Measurements from ENCODE around the gene PRPF19. TPM values are rescaled to one million over a fixed set of nuclear protein-coding genes. Genes with fewer than 3 reads are reported as not detected.

PRPF19 gene
- total RNA-seq, 6 donors from 2014 or later, result 10.5 to 72.8 (median 55.1) TPM

GRCh38 chr11:60952742-60953170 is 46.4 kb upstream of the PRPF19 start:
- H3K9me3 ChIP-seq, result no peaks in the 10 kb centered on the region
- ATAC-seq (ENCODE audit: low FRiP score in 2 of 2), result no peak

DNA sequence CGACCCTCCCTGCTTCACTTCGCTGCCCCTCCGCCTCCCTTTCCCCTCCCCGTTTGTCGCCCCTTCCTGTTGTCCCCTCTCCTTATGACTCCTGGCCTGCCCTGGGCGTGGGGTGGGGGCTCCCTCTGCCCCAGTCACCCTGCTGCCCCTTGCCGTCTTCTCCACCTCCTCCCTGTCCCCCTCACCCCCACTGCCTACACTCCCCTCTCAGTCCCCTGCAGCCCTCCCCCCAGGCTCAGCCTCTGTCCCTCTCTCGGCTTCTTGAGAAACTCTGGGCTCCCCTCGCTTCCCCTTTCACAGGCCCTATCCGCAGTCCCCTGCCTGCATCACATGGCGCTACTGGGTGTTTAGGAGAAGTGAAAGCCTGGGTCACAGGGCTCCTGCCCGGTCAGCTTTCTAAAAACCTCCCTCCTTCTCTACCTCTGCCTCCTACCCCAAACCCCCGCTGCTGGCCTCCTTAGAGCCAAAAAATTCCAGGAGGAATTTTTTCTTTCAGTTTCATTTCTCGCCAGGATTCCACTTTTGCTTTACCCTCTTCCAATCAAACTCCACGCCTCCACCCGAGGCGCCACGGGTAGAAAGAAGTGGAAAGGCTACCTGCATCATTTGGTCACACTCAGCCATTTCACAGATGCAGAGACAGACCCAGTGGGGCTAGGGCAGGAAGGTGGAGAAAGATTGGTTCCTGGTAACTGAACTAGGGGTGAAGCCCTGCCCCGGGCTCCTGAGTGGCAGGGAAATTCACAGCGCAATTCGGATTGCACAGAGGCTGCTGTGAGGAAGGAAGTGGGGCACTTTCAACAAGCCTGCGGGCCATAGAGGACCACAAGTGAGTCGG is 45.7 kb upstream of the PRPF19 start, which contains the start of gene SLC15A3:
TSS of gene SLC15A3 (minus strand) at position 273 of the 838 bp plus-strand sequence. CDS start 625 bp downstream, outside the sequence.
- H3K36me3 ChIP-seq, result no peaks in the 10 kb centered on the region
- WGBS, 2 donors, result 4 to 7% methylated on average over 23 of the region's 23 CpGs
- H3K4me1 ChIP-seq, result peaks cover 22 to 44% (median 32%) of the 10 kb centered on the region in 4 donors

More at GRCh38 chr11:60952742-60953170, 46.4 kb upstream of the PRPF19 start:
- no peak for DNase-seq
- no peaks in the 10 kb centered on the region for H3K27me3 ChIP-seq
- TF ChIP-seq POLR2A (IDR thresholded peaks at IDR 0.05), result no peak
- TF ChIP-seq POLR2AphosphoS5 (IDR thresholded peaks at IDR 0.05), result no peak
- TF ChIP-seq, protein P1, sequence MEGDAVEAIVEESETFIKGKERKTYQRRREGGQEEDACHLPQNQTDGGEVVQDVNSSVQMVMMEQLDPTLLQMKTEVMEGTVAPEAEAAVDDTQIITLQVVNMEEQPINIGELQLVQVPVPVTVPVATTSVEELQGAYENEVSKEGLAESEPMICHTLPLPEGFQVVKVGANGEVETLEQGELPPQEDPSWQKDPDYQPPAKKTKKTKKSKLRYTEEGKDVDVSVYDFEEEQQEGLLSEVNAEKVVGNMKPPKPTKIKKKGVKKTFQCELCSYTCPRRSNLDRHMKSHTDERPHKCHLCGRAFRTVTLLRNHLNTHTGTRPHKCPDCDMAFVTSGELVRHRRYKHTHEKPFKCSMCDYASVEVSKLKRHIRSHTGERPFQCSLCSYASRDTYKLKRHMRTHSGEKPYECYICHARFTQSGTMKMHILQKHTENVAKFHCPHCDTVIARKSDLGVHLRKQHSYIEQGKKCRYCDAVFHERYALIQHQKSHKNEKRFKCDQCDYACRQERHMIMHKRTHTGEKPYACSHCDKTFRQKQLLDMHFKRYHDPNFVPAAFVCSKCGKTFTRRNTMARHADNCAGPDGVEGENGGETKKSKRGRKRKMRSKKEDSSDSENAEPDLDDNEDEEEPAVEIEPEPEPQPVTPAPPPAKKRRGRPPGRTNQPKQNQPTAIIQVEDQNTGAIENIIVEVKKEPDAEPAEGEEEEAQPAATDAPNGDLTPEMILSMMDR (IDR thresholded peaks at IDR 0.05), result no peak
- TF ChIP-seq EP300 (IDR thresholded peaks at IDR 0.05), result no peak
- peak overlapping the region; percentile 46 to 71 (median 55) for H3K4me3 ChIP-seq
- WGBS, 2 donors, result 15 to 29% methylated on average over 3 of the region's 3 CpGs
- H3K36me3 ChIP-seq, result no peaks in the 10 kb centered on the region
- peaks cover 22 to 38% (median 28%) of the 10 kb centered on the region in 4 donors for H3K4me1 ChIP-seq
- H3K27ac ChIP-seq, result peak overlapping the region; percentile 89 to 99 (median 94)

GRCh38 chr11:60951606-60951903 is 45.2 kb upstream of the PRPF19 start:
- Histone ChIP-seq H3K36me3 (peaks cover 0 to 2% (median under 1%) of the 10 kb centered on the region in 4 donors), H3K9me3 (no peaks in the 10 kb centered on the region), H3K4me1 (peaks cover 22 to 44% (median 32%) of the 10 kb centered on the region in 4 donors), H3K27me3 (no peaks in the 10 kb centered on the region), H3K4me3 (peak overlapping the region; percentile 46 to 71 (median 55)), H3K27ac (peak overlapping the region; percentile 89 to 99 (median 94))
- 2 to 12% methylated on average over 8 of the region's 8 CpGs for WGBS, 2 donors
- DNase-seq (no peak), ATAC-seq (ENCODE audit: low FRiP score in 2 of 2) (peak in 1 of 2 donors; percentile 11)
- TF ChIP-seq EP300 (IDR thresholded peaks at IDR 0.05), result no peak
- TF ChIP-seq POLR2AphosphoS5 (IDR thresholded peaks at IDR 0.05), result no peak
- no peak for TF ChIP-seq POLR2A (IDR thresholded peaks at IDR 0.05)
- TF ChIP-seq, protein P1 (IDR thresholded peaks at IDR 0.05), result no peak

More for the DNA sequence above, 45.7 kb upstream of the PRPF19 start, which contains the start of gene SLC15A3:
- ATAC-seq (ENCODE audit: low FRiP score in 2 of 2) (peak; percentile 87 to 88), DNase-seq (peak; percentile 69 to 87)
- Histone ChIP-seq H3K4me3 (peak within 1 kb of the TSS; percentile 54 to 74 (median 64)), H3K27ac (peak within 1 kb of the TSS; percentile 89 to 99 (median 94)), H3K9me3 (no peaks in the 10 kb centered on the region), H3K27me3 (no peaks in the 10 kb centered on the region)
- TF ChIP-seq POLR2AphosphoS5 (IDR thresholded peaks at IDR 0.05) (peak; percentile 58 to 60), EP300 (IDR thresholded peaks at IDR 0.05) (no peak), POLR2A (IDR thresholded peaks at IDR 0.05) (peak in 1 of 4 donors; percentile 52)
- TF ChIP-seq, protein P1 (IDR thresholded peaks at IDR 0.05), result no peak

- Histone ChIP-seq H3K4me3 (peak overlapping the region; percentile 54 to 74 (median 64)), H3K27ac (peak overlapping the region; percentile 89 to 99 (median 94)), H3K36me3 (peaks cover 0 to 7% (median 3%) of the 10 kb centered on the region in 4 donors), H3K9me3 (no peaks in the 10 kb centered on the region), H3K4me1 (peaks cover 22 to 44% (median 32%) of the 10 kb centered on the region in 4 donors), H3K27me3 (no peaks in the 10 kb centered on the region)
- TF ChIP-seq, protein P1 (IDR thresholded peaks at IDR 0.05), result peak in 1 of 6 experiments; percentile 9
- no peak for TF ChIP-seq POLR2A (IDR thresholded peaks at IDR 0.05)
- DNase-seq (peak; percentile 53 to 92), ATAC-seq (ENCODE audit: low FRiP score in 2 of 2) (peak in 1 of 2 donors; percentile 39)
- WGBS, 2 donors, result 2 to 14% methylated on average over 18 to 69 of the region's 86 CpGs
Observed at GRCh38 chr11:60950933-60951605, 44.7 kb upstream of the PRPF19 start.
